CD4-positive, alpha-beta T cell (primary cell): ENCODE data around the gene SLC2A9. TPM values are rescaled to one million over a fixed set of nuclear protein-coding genes. Genes with fewer than 3 reads are reported as not detected.

Experiments
- ATAC-seq: fragments of 200-7000 bp; cut with Tn5 transposase; one replicate; pipeline ENCODE4 v1.10.0; 2022; ENCODE audit warnings: mild to moderate bottlenecking; ENCODE audit not compliant: poor library complexity
- CTCF ChIA-PET: fragments of 350-600 bp; sonication (Branson Sonifier 250); formaldehyde crosslinking; loops from one replicate; lab custom pipeline; 2021; ENCODE audit warnings: antibody characterized with exemption, inconsistent platforms; lab: Charles Lee
- POLR2A ChIA-PET: fragments of 350-600 bp; sonication (Branson Sonifier 250); formaldehyde crosslinking; loops from one replicate; lab custom pipeline; 2021; ENCODE audit warnings: antibody characterized with exemption, inconsistent platforms; lab: Charles Lee
- DNase-seq, 14 experiments: peaks; one replicate each; pipeline ENCODE4 v3.0.0-alpha.2; 2013 to 2020; ENCODE audit warnings: mixed read lengths in 2 of 14
- H3K27ac ChIP-seq, 2 donors: one replicate each; pipeline versions ENCODE4 v1.5.1 to v1.7.0; 2013; ENCODE audit warnings: low read length in 2 of 2, low read depth in 1 of 2, mild to moderate bottlenecking in 1 of 2
- H3K27me3 ChIP-seq, 2 experiments: 1 replicate in 1 of 2; 2 replicates in 1 of 2; pipeline versions ENCODE4 v1.6.1 to v1.7.0; 2013; ENCODE audit warnings: low read length in 2 of 2, control low read depth in 1 of 2, mild to moderate bottlenecking in 1 of 2, moderate library complexity in 1 of 2; ENCODE audit not compliant: insufficient read depth in 2 of 2, control insufficient read depth in 1 of 2
- H3K36me3 ChIP-seq: one replicate; pipeline ENCODE4 v1.6.1; 2013; ENCODE audit warnings: low read length, control low read depth; ENCODE audit not compliant: insufficient read depth
- H3K4me1 ChIP-seq: one replicate; pipeline ENCODE4 v1.6.1; 2013; ENCODE audit warnings: low read length, control low read depth; ENCODE audit not compliant: insufficient read depth
- H3K4me3 ChIP-seq: one replicate; pipeline ENCODE4 v1.5.1; 2013; ENCODE audit warnings: mild to moderate bottlenecking, low read length, moderate library complexity
- H3K9me3 ChIP-seq, 2 experiments: 1 replicate in 1 of 2; 2 replicates in 1 of 2; pipeline versions ENCODE4 v1.6.1 to v1.7.0; 2013; ENCODE audit warnings: low read length in 2 of 2, mild to moderate bottlenecking in 2 of 2, control low read depth in 1 of 2, moderate library complexity in 1 of 2; ENCODE audit not compliant: control insufficient read depth in 1 of 2, insufficient read depth in 1 of 2
- H3K27ac Mint-ChIP-seq: one replicate; pipeline ENCODE4 v1.8.0; 2020; ENCODE audit warnings: mixed read lengths
- H3K27me3 Mint-ChIP-seq: one replicate; pipeline ENCODE4 v1.8.0; 2021; ENCODE audit warnings: mixed read lengths
- H3K36me3 Mint-ChIP-seq: one replicate; pipeline ENCODE4 v1.8.0; 2021; ENCODE audit warnings: low read depth, mixed read lengths
- H3K4me1 Mint-ChIP-seq: one replicate; pipeline ENCODE4 v1.8.0; 2021; ENCODE audit warnings: low read depth, mixed read lengths
- H3K4me3 Mint-ChIP-seq: one replicate; pipeline ENCODE4 v1.8.0; 2020; ENCODE audit warnings: mild to moderate bottlenecking, mixed read lengths
- H3K9me3 Mint-ChIP-seq: one replicate; pipeline ENCODE4 v1.8.0; 2020; ENCODE audit warnings: mixed read lengths
- intact Hi-C, 2 experiments: fragments of 100-400 bp; cut with DNase I in 1 of 2; cut with micrococcal nuclease in 1 of 2; formaldehyde crosslinking; loops; one replicate each; pipeline versions ENCODE4 v1.15.1 to v1.9.0; 2023 to 2025; cut with DNase I, micrococcal nuclease
- total RNA-seq, 174 experiments: library from RNA in 2 of 174; stranded (reverse) in 2 of 174; gene quantifications; one replicate each; pipeline ENCODE4 v1.2.3 and lab custom pipeline; 2021 to 2026
- TF ChIP-seq, protein P1 (sequence below): fragments of 200-600 bp; IDR thresholded peaks from one replicate; pipeline ENCODE4 v1.8.0; 2022; ENCODE audit warnings: antibody characterized with exemption, mild to moderate bottlenecking

The SLC2A9 gene
- total RNA-seq, 2 experiments from 2014 or later, result 2.2 to 3.6 TPM

DNA sequence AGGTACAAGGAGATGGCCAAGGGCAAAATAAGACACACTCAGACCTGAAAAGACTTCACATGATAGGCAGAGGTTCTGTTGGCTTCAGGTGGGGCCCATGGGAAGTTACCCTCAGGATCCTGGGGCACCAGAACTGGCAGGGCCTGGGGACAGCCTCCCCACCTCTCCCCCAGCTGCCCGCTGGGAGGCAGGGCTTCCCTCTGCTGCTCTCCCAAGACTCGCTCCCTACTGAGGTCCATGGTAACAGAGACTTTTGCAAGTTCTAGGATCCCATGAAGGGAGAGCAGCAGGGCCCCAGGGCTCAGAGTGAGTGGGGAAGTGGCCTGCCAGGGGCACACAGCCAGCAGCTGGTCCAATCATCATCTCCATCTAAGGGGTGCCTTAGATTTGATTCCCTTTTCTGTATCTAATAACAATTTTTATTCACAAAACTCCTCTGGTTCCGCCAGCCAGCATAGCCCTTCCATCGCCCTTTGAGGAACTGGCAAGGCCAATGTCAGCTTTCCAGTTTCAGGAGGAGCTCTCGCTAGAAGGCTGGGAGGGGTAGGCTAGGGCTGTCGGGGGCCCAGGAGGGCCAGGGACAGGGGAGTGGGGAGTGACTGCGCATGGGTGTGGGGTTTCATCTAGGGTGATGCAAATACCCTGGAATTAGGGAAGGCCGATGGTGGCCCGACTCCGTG is 78.2 kb downstream of the SLC2A9 start:
- Mint-ChIP-seq H3K9me3 (no peaks in the 10 kb centered on the region), H3K4me1 (no peaks in the 10 kb centered on the region), H3K27ac (no peak overlapping the region), H3K4me3 (no peak overlapping the region), H3K36me3 (no peaks in the 10 kb centered on the region), H3K27me3 (no peaks in the 10 kb centered on the region)
- ATAC-seq (no peak), DNase-seq (no peak)
- ChIA-PET POLR2A (no interaction called here), CTCF (no interaction called here)
- Histone ChIP-seq H3K9me3 (no peaks in the 10 kb centered on the region), H3K36me3 (no peaks in the 10 kb centered on the region), H3K27ac (no peak overlapping the region), H3K4me3 (no peak overlapping the region), H3K27me3 (no peaks in the 10 kb centered on the region), H3K4me1 (no peaks in the 10 kb centered on the region)
- intact Hi-C loops, result no loop called here
- TF ChIP-seq, protein P1, sequence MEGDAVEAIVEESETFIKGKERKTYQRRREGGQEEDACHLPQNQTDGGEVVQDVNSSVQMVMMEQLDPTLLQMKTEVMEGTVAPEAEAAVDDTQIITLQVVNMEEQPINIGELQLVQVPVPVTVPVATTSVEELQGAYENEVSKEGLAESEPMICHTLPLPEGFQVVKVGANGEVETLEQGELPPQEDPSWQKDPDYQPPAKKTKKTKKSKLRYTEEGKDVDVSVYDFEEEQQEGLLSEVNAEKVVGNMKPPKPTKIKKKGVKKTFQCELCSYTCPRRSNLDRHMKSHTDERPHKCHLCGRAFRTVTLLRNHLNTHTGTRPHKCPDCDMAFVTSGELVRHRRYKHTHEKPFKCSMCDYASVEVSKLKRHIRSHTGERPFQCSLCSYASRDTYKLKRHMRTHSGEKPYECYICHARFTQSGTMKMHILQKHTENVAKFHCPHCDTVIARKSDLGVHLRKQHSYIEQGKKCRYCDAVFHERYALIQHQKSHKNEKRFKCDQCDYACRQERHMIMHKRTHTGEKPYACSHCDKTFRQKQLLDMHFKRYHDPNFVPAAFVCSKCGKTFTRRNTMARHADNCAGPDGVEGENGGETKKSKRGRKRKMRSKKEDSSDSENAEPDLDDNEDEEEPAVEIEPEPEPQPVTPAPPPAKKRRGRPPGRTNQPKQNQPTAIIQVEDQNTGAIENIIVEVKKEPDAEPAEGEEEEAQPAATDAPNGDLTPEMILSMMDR, result no peak

DNA sequence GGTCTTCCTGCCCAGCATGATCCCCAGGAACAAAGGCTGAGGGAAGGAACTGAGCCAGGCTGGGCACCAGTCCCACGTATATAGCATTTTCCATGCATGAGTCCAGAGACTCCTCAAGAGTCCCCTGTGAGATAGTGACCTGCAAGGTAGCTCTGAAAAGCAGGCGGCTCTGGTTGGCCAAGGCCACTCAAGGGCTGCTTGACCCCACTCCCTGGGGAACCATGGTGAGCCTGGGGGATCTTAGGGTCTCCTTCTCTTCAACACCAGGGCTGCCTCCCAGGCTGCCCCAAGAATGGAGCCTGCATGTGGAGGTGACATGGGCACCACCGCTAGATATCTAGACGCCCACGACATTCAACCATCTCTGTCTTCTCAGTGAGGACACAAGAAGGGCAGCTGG is 79.2 kb downstream of the SLC2A9 start:
- TF ChIP-seq, protein P1, result no peak
- Histone ChIP-seq H3K9me3 (no peaks in the 10 kb centered on the region), H3K4me3 (no peak overlapping the region), H3K27me3 (no peaks in the 10 kb centered on the region), H3K4me1 (no peaks in the 10 kb centered on the region), H3K36me3 (no peaks in the 10 kb centered on the region), H3K27ac (no peak overlapping the region)
- ChIA-PET CTCF (no interaction called here), POLR2A (no interaction called here)
- Mint-ChIP-seq H3K36me3 (no peaks in the 10 kb centered on the region), H3K9me3 (no peaks in the 10 kb centered on the region), H3K27ac (no peak overlapping the region), H3K4me3 (no peak overlapping the region), H3K4me1 (no peaks in the 10 kb centered on the region), H3K27me3 (no peaks in the 10 kb centered on the region)
- DNase-seq (no peak), ATAC-seq (no peak)
- intact Hi-C loops, result no loop called here

DNA sequence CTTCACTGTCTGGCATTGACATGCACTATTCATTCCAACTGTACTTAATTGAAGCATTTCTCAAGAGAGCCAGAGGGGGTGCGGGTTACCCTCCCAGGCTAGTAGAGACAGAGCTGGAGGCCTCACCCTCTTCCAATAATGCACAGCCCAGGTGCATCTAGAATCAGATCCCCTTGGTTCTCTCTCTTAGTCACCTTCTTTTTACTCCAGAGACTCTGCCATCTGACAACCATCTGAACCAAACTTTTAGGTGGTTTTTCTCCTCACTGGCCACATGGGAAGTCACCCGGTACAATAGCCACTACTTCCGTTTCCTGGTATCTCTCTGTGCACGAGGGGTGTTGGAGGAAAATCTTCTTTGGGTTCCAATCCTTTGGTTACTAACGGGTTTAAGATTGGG is 81.3 kb downstream of the SLC2A9 start:
- TF ChIP-seq, protein P1, result no peak
- no peaks in the 10 kb centered on the region for H3K36me3 Mint-ChIP-seq
- Histone ChIP-seq H3K4me3 (no peak overlapping the region), H3K9me3 (no peaks in the 10 kb centered on the region), H3K4me1 (no peaks in the 10 kb centered on the region), H3K36me3 (no peaks in the 10 kb centered on the region), H3K27me3 (no peaks in the 10 kb centered on the region), H3K27ac (no peak overlapping the region)
- H3K27me3 Mint-ChIP-seq, result no peaks in the 10 kb centered on the region
- H3K27ac Mint-ChIP-seq, result no peak overlapping the region
- ATAC-seq (no peak), DNase-seq (no peak)
- intact Hi-C loops, result no loop called here
- H3K4me1 Mint-ChIP-seq, result no peaks in the 10 kb centered on the region
- POLR2A ChIA-PET, result no interaction called here
- CTCF ChIA-PET, result no interaction called here
- no peaks in the 10 kb centered on the region for H3K9me3 Mint-ChIP-seq
- H3K4me3 Mint-ChIP-seq, result no peak overlapping the region
